Measurements from ENCODE around the gene SSH2. TPM values are rescaled to one million over a fixed set of nuclear protein-coding genes. Genes with fewer than 3 reads are reported as not detected.

SSH2 gene
- total and polyA plus RNA-seq, 2 of the 13 experiments (the other 11 are each of a cell fraction or from before 2014, with no cell fraction given) = 6.0 to 6.4 TPM

- no peak for ATAC-seq
- POLR2A ChIA-PET = no interaction called here
- 88% methylated on average over 1 of the region's 1 CpG for WGBS (ENCODE audit: low lambda C conversion rate)
These were observed 85.5 kb downstream of the SSH2 start for GRCh38 chr17:29844339-29845048.

More at GRCh38 chr17:29844339-29845048, 85.5 kb downstream of the SSH2 start:
- H3K79me2 ChIP-seq (ENCODE audit: insufficient read depth, low read length) = no peaks in the 10 kb centered on the region
- H3K4me3 ChIP-seq (replicated peaks in 1 of 3; ENCODE audit: insufficient read depth in 1 of 3, low read depth in 2 of 3, low read length in 3 of 3) = no peak overlapping the region
- H3K4me1 ChIP-seq (ENCODE audit: insufficient read depth, low read length) = peaks cover 8% of the 10 kb centered on the region; the same call in 1 of the 2 replicates
- intact Hi-C loops (cut with micrococcal nuclease; ENCODE audit: unreplicated experiment) = no loop called here
- H3K27me3 ChIP-seq (ENCODE audit: control insufficient read depth in 1 of 2, insufficient read depth in 2 of 2, low read length in 2 of 2) = no peaks in the 10 kb centered on the region
- DNase-seq (ENCODE audit: low spot score) (no peak), FAIRE-seq (no peak)
- no peak overlapping the region for H3K27ac ChIP-seq (ENCODE audit: extremely low read length, insufficient read depth, low read length)
- no TSS peak for BruUV-seq (replicated peaks)
- H3K36me3 ChIP-seq (replicated peaks in 1 of 2; ENCODE audit: control insufficient read depth in 1 of 2, insufficient read depth in 2 of 2, low read length in 2 of 2) = no peaks in the 10 kb centered on the region
- in situ Hi-C loops (cut with HindIII; ENCODE audit: extremely low pct_ligation_motif_present, low pct_unique_long_range_greater_than_20kb) = no loop called here
- H2AFZ ChIP-seq (ENCODE audit: low read length) = no peak overlapping the region
- CTCF ChIA-PET (ENCODE audit: low intra/inter-chr PET ratio, low total read pairs) = no interaction called here
- H3K9ac ChIP-seq (ENCODE audit: insufficient read depth, low read depth, low read length) = no peak overlapping the region
- no peaks in the 10 kb centered on the region for H3K9me3 ChIP-seq (ENCODE audit: low read length)
- TF ChIP-seq GFI1 (CRISPR knock-in tag; IDR thresholded peaks at IDR 0.05; ENCODE audit: borderline replicate concordance) (no peak), ZNF781 (CRISPR knock-in tag; IDR thresholded peaks at IDR 0.05; ENCODE audit: borderline replicate concordance, not compliant biosample characterization) (no peak), DZIP1 (CRISPR knock-in tag; IDR thresholded peaks at IDR 0.05) (no peak), CEBPB (IDR thresholded peaks at IDR 0.05; ENCODE audit: borderline replicate concordance, low read depth, low read length) (no peak), ZNF138 (CRISPR knock-in tag; IDR thresholded peaks at IDR 0.05; ENCODE audit: low read depth) (no peak), YY1 (IDR thresholded peaks at IDR 0.05; ENCODE audit: insufficient read depth, insufficient replicate concordance, low read depth, low read length) (no peak), HNRNPK (IDR thresholded peaks at IDR 0.05; ENCODE audit: low read depth, low read length, poor library complexity, severe bottlenecking) (no peak), ZBTB7B (CRISPR knock-in tag; IDR thresholded peaks at IDR 0.05) (no peak)
- H3K4me2 ChIP-seq (ENCODE audit: low read depth, low read length) = no peak overlapping the region
- no peaks in the 10 kb centered on the region for H4K20me1 ChIP-seq (ENCODE audit: insufficient read depth, low read length)

Measured in HepG2 (cell line).